Fibroblast of pulmonary artery (primary cell): ENCODE results near the gene UBE3C.
"Not testable (repeated sequence)": the region's sequence is repeated elsewhere in the genome, so short reads cannot be mapped to it uniquely, and the experiment has no call there.

Source experiments
- DNase-seq: peaks from one replicate; pipeline ENCODE4 v3.0.0-alpha.2; 2010; ENCODE audit warnings: low read depth
- H3K4me3 ChIP-seq: replicated peaks from 2 replicates; pipeline ENCODE4 v1.5.1; 2011; ENCODE audit warnings: low read depth, mild to moderate bottlenecking, control low read depth, low read length, moderate library complexity
- TF ChIP-seq, protein P1 (sequence below): IDR thresholded peaks from 2 replicates; pipeline ENCODE4 v1.5.1; 2011; ENCODE audit warnings: mild to moderate bottlenecking, control low read depth, low read length, inconsistent platforms; ENCODE audit errors: missing control alignments

The UBE3C gene

DNA sequence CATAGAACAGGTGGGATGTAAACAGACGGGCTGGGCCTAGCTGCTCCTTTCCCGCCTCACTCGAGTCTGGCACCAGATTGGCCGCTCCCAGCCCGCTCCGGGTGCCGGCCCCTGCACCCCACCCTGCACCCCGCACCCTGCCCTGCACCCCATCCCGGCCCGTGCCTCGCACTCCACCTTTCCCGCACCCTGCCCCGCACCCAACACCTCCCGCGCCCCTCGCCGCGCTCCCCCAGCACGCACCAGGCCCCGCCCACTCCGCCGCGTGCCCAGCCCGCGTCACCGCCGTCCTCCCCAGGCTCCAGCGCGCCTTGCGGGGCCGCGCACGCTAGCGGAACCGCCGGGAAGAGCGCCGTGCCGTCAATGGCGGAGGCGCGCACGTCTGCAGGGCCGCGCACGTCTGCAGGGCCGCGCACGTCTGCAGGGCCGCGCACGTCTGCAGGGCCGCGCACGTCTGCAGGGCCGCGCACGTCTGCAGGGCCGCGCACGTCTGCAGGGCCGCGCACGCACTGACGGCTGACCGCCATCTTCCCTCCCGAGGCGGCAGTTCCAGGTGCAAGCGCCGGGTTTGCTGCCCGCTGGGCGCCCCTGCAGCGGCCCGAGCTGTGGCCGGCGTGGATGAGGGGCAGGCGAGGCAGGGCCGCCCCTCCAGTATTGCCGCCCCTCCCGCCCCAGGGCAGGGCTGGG is at the start of gene UBE3C:
UBE3C (plus strand) TSS at position 503 of the 687 bp plus-strand sequence. CDS start 347 bp downstream, outside the sequence.
- DNase-seq: peak; percentile 93
- TF ChIP-seq, protein P1, sequence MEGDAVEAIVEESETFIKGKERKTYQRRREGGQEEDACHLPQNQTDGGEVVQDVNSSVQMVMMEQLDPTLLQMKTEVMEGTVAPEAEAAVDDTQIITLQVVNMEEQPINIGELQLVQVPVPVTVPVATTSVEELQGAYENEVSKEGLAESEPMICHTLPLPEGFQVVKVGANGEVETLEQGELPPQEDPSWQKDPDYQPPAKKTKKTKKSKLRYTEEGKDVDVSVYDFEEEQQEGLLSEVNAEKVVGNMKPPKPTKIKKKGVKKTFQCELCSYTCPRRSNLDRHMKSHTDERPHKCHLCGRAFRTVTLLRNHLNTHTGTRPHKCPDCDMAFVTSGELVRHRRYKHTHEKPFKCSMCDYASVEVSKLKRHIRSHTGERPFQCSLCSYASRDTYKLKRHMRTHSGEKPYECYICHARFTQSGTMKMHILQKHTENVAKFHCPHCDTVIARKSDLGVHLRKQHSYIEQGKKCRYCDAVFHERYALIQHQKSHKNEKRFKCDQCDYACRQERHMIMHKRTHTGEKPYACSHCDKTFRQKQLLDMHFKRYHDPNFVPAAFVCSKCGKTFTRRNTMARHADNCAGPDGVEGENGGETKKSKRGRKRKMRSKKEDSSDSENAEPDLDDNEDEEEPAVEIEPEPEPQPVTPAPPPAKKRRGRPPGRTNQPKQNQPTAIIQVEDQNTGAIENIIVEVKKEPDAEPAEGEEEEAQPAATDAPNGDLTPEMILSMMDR: no peak
- peak within 1 kb of the TSS; percentile 71 for H3K4me3 ChIP-seq

- TF ChIP-seq, protein P1: no peak
- DNase-seq: no peak
- no peak overlapping the region for H3K4me3 ChIP-seq
These were observed 49.6 kb upstream of the UBE3C start for GRCh38 chr7:157089100-157089610.

DNA sequence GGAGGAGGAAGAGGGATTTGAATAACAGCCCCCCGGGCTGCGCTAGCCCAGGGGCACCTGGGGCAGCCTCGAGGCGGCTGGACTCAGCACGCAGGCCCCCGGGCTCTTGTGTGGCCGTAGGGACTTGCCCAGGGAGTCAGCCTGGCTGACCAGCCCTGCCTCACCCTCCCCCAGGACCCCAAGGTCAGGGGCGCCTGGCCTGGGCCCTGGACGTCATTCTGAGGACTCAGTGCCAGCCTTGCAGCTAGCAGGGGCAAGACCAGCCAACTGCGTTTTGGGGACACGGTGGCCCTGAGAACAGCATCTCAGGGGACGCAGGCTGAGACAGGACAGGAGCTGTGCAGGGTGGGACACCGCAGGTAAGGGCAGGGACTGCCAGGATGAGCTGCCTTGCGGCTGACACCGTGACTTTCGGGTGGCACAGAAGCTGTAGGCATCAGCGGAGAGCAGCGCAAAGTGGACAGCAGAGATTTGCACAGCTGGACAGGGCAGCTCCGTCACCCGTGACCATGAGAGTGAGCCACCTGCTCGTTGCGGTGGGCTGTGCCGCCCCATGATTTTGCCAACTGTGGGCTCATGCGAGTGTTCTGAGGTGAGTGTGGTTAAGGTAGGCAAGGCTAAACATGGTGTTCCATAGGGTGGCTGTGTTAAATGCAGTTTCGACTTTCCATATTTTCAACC is 48.1 kb upstream of the UBE3C start:
- DNase-seq: no peak
- TF ChIP-seq, protein P1: no peak
- no peak overlapping the region for H3K4me3 ChIP-seq

DNA sequence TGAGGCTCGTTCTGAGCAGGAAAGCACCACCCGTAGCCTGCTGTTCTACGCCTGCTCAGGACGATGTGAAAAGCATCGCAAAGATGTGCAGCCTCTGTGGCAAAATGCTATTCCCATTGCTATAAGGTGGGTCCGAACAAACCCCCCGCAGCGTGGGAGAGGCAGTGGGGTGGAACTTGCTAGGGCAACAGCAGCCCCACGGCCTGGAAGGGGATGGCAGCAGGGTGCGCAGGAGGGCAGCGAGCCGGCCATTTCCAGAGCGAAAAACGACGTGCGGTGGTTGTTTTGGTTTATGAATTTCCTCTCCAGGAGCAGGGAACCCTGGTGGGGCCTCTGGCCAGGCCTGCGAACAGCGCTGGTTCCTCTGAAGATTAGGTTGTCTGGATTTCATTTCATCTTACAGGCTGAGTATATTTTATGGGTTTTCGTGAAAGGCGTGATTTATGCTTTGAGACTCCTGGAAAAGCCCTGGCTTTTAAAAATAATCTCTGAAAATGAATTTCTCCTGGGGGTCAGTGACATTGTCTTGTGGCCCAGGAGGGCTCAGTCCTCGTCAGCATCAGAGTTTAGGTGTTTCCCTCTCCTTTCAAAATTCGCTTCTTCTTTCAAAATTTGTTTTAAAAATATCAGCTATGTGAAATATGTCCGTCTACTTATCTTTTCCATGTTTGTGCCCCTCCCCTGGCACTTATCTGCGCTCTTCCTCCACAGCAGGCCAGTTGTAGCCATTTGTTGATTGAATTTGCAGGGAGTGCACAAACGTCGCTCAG is 42.3 kb upstream of the UBE3C start:
- H3K4me3 ChIP-seq: no peak overlapping the region
- DNase-seq: no peak
- TF ChIP-seq, protein P1: no peak

GRCh38 chr7:157097056-157097329 is 41.7 kb upstream of the UBE3C start:
- no peak for DNase-seq
- TF ChIP-seq, protein P1: no peak
- no peak overlapping the region for H3K4me3 ChIP-seq

DNA sequence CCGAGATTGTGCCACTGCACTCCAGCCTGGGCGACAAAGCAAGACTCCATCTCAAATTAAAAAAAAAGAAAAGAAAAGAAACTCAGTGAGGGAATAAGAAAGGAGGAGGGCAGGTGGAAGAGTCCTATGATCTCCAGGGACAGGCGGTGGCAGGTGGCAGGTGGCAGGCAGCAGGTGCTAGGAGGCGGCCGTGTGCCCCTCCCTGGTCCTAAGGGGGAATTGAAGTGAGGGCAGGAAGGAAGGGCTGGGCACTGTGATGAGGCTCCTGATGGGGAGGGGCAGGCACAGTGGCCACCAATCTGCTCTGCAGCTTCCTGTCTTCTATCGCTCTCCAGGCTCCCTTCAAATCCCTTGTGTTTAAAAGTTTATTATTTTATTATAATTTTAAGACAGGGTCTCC is 41.2 kb upstream of the UBE3C start:
- DNase-seq: no peak
- no peak overlapping the region for H3K4me3 ChIP-seq
- TF ChIP-seq, protein P1: no peak

- not testable (repeated sequence) for DNase-seq, H3K4me3 ChIP-seq
These were observed 38.7 kb upstream of the UBE3C start for GRCh38 chr7:157100005-157100404.

DNA sequence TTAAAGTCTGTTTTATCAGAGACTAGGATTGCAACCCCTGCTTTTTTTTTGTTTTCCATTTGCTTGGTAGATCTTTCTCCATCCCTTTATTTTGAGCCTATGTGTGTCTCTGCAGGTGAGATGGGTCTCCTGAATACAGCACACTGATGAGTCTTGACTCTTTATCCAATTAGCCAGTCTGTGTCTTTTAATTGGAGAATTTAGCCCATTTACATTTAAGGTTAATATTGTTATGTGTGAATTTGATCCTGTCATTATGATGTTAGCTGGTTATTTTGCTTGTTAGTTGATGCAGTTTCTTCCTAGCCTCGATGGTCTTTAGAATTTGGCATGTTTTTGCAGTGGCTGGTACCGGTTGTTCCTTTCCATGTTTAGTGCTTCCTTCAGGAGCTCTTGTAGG is 35.1 kb upstream of the UBE3C start:
- H3K4me3 ChIP-seq, DNase-seq: not testable (repeated sequence)
